SK-N-SH treated with all-trans-retinoic acid at 6 μM for 48 hours (cell line): Measurements from ENCODE around the gene DGAT2.

ENCODE experiments used
- ARNTL ChIP-seq: fragments of 450-650 bp; formaldehyde crosslinking; IDR thresholded peaks from 2 replicates; pipeline ENCODE4 v1.5.0; 2020; ENCODE audit warnings: low read depth, mild to moderate bottlenecking, moderate library complexity, borderline replicate concordance
- CREB5 ChIP-seq: fragments of 250-450 bp; sonication (Bioruptor Pico); IDR thresholded peaks from 2 replicates; pipeline ENCODE4 v1.5.1; 2020; ENCODE audit warnings: low read depth, mild to moderate bottlenecking, moderate library complexity
- CSDC2 ChIP-seq: fragments of 250-450 bp; sonication (Bioruptor Pico); IDR thresholded peaks from 2 replicates; pipeline ENCODE4 v1.5.0; 2020; ENCODE audit warnings: mild to moderate bottlenecking, moderate library complexity
- CSRNP3 ChIP-seq: fragments of 250-450 bp; sonication (Bioruptor Pico); IDR thresholded peaks from 2 replicates; pipeline ENCODE4 v1.5.1; 2021; ENCODE audit warnings: mild to moderate bottlenecking, moderate library complexity
- PATZ1 ChIP-seq: fragments of 250-450 bp; sonication (Bioruptor Pico); IDR thresholded peaks from 2 replicates; pipeline ENCODE4 v1.8.0; 2020; ENCODE audit warnings: mild to moderate bottlenecking, moderate library complexity, borderline replicate concordance
- TOX ChIP-seq: fragments of 250-450 bp; sonication (Bioruptor Pico); IDR thresholded peaks from 2 replicates; pipeline ENCODE4 v1.8.0; 2021; ENCODE audit warnings: mild to moderate bottlenecking, moderate library complexity, borderline replicate concordance
- ZNF565 ChIP-seq: fragments of 450-650 bp; formaldehyde crosslinking; conservative IDR thresholded peaks from 2 replicates; pipeline ENCODE4 v1.5.0; 2020; ENCODE audit warnings: low read depth, mild to moderate bottlenecking, moderate library complexity
- ZNF70 ChIP-seq: fragments of 450-650 bp; formaldehyde crosslinking; IDR thresholded peaks from 2 replicates; pipeline ENCODE4 v1.5.0; 2020; ENCODE audit warnings: mild to moderate bottlenecking, moderate library complexity
- ZNF8 ChIP-seq: fragments of 450-650 bp; formaldehyde crosslinking; IDR thresholded peaks from 2 replicates; pipeline ENCODE4 v1.5.0; 2020; ENCODE audit warnings: mild to moderate bottlenecking, moderate library complexity
- TF ChIP-seq, protein P1 (sequence below): fragments of 250-450 bp; sonication (Bioruptor Pico); IDR thresholded peaks from 2 replicates; pipeline ENCODE4 v1.8.0; 2021; ENCODE audit warnings: low read depth, mild to moderate bottlenecking, moderate library complexity, borderline replicate concordance

- TF ChIP-seq ARNTL (CRISPR knock-in tag) (no peak), PATZ1 (CRISPR knock-in tag) (no peak), CSRNP3 (no peak), ZNF70 (CRISPR knock-in tag) (no peak), CSDC2 (CRISPR knock-in tag) (no peak), ZNF565 (CRISPR knock-in tag) (no peak), CREB5 (no peak), ZNF8 (CRISPR knock-in tag) (no peak), TOX (CRISPR knock-in tag) (no peak)
- TF ChIP-seq, protein P1, sequence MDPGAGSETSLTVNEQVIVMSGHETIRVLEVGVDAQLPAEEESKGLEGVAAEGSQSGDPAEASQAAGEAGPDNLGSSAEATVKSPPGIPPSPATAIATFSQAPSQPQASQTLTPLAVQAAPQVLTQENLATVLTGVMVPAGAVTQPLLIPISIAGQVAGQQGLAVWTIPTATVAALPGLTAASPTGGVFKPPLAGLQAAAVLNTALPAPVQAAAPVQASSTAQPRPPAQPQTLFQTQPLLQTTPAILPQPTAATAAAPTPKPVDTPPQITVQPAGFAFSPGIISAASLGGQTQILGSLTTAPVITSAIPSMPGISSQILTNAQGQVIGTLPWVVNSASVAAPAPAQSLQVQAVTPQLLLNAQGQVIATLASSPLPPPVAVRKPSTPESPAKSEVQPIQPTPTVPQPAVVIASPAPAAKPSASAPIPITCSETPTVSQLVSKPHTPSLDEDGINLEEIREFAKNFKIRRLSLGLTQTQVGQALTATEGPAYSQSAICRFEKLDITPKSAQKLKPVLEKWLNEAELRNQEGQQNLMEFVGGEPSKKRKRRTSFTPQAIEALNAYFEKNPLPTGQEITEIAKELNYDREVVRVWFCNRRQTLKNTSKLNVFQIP (CRISPR knock-in tag) = no peak
Observed at GRCh38 chr11:75779960-75780359, 11.4 kb downstream of the DGAT2 start.
